ENCODE data around the gene TRIB2. TPM values are rescaled to one million over a fixed set of nuclear protein-coding genes. Genes with fewer than 3 reads are reported as not detected.

Gene TRIB2
- total and polyA plus RNA-seq, 2 donors (not counting 3 experiments of a cell fraction or from before 2014, with no cell fraction given), result 15.8 to 20.5 TPM

DNA sequence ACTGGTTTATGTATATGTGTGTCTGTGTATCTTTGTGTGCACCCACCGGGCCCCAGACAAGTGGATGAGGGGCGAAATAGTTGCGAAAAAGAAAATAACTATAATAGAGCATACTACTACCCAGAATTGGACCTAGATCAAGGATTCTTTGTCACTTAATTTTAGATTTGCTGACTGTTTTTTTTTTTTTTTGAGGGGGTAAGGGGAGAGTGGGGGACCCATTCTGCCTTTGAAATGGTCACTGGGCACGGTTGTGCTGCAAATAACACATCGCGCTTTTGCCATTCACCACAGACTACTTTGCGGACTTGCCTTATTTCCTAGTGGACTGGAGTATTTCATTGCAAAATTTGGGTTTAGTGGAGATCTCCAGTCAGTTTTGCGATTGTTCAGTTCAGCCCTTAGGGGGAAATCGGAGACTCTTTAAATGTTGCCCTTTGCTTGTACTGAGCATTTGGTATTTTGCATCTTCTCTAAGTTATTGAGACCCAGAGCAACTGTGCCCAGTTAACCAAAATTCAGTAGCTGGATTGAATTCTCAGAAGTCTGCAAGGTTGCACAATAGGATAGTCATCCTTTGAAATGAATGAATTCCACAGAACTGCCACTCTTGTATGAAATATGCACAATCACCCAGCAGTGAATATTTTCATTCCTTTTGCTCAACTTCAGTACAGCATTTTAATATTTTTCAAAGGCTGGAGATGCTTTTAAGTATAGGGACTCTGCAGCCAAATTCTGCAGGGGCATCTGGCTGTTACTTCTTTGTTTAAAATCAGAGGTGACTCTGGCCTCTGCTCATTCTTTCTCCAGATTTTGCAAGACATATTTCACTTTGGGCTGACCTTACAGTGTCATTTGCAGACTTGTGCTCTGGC, 2.9 kb downstream of the TRIB2 start:
- H2AFZ ChIP-seq (ENCODE audit: low read depth, low read length), result no peak overlapping the region
- no peaks in the 10 kb centered on the region for H3K27me3 ChIP-seq (ENCODE audit: control insufficient read depth in 2 of 2, insufficient read depth in 2 of 2, low read length in 2 of 2)
- dilution Hi-C loops (cut with MboI; ENCODE audit: extremely low pct_ligation_motif_present, low sequenced_read_pairs) (loop anchor here (25.0 kb wide), 1 partner anchor 157 kb away; no protein-coding TSS in a partner anchor), intact Hi-C loops (cut with micrococcal nuclease) (loop anchor here (1.0 to 5.0 kb wide), 7 partner anchors 39 to 712 kb away; no protein-coding TSS in a partner anchor)
- peak overlapping the region; percentile 78 for H3K4me2 ChIP-seq (ENCODE audit: insufficient read depth, low read length)
- FAIRE-seq (no peak), DNase-seq (ENCODE audit: low read depth, low spot score) (peak; percentile 30)
- peaks cover 0 to 2% of the 10 kb centered on the region in 2 experiments for H3K36me3 ChIP-seq (ENCODE audit: control insufficient read depth in 2 of 2, extremely low read depth in 1 of 2, insufficient read depth in 2 of 2, low read length in 2 of 2)
- ChIA-PET POLR2A (no interaction called here), CTCF (interaction anchor here (0.7 to 3.4 kb wide), 7 partner anchors 14 to 287 kb away, joined by 3 to 61 read pairs (median 4); no protein-coding TSS in a partner anchor)
- peak overlapping the region; percentile 95 for H3K9ac ChIP-seq (replicated peaks; ENCODE audit: extremely low read depth, insufficient read depth, low read length)
- H3K9me1 ChIP-seq (replicated peaks; ENCODE audit: control insufficient read depth, extremely low read depth, insufficient read depth, low read length), result no peaks in the 10 kb centered on the region
- H4K20me1 ChIP-seq (replicated peaks; ENCODE audit: control insufficient read depth, extremely low read depth, insufficient read depth, low read length), result no peaks in the 10 kb centered on the region
- no TSS peak for BruUV-seq (replicated peaks)
- H3K79me2 ChIP-seq (ENCODE audit: control insufficient read depth, insufficient read depth, low read length), result no peaks in the 10 kb centered on the region
- H3K27ac ChIP-seq (ENCODE audit: insufficient read depth, low read depth, low read length), result no peak overlapping the region
- H3K9me3 ChIP-seq (replicated peaks; ENCODE audit: control insufficient read depth, insufficient read depth, low read length), result no peaks in the 10 kb centered on the region
- H3K4me3 ChIP-seq (replicated peaks in 1 of 3; ENCODE audit: insufficient read depth in 1 of 3, low read depth in 1 of 3, low read length in 3 of 3), result peak overlapping the region; percentile 80 to 95 (median 82)
- TF ChIP-seq, protein P1, sequence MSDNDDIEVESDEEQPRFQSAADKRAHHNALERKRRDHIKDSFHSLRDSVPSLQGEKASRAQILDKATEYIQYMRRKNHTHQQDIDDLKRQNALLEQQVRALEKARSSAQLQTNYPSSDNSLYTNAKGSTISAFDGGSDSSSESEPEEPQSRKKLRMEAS (IDR thresholded peaks at IDR 0.05; ENCODE audit: insufficient read depth, insufficient read length), result no peak
- peaks cover 26% of the 10 kb centered on the region for H3K4me1 ChIP-seq (ENCODE audit: control insufficient read depth, extremely low read depth, insufficient read depth, low read length)

DNA sequence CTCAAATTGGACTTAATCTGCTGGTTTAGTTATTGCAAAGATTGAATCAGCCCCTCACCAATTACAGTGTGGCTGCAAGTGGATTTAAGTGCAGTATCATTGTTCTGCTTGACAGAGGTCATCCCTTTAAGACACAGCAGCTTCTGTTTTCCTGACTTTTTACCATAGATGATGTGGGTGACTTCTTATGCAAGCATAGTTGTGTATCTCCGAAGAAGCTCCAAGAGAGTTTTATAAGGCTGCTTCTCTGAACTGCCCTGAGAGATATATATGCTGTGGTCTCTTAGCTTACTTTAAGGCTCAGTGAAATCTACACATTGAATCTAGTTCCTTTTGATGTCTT, 3.5 kb downstream of the TRIB2 start:
- Histone ChIP-seq H3K9ac (replicated peaks; ENCODE audit: extremely low read depth, insufficient read depth, low read length) (no peak overlapping the region), H4K20me1 (replicated peaks; ENCODE audit: control insufficient read depth, extremely low read depth, insufficient read depth, low read length) (no peaks in the 10 kb centered on the region)

More for the DNA sequence above, 3.5 kb downstream of the TRIB2 start:
- Histone ChIP-seq H3K27ac (ENCODE audit: insufficient read depth, low read depth, low read length) (no peak overlapping the region), H2AFZ (ENCODE audit: low read depth, low read length) (no peak overlapping the region), H3K9me1 (replicated peaks; ENCODE audit: control insufficient read depth, extremely low read depth, insufficient read depth, low read length) (no peaks in the 10 kb centered on the region), H3K4me2 (ENCODE audit: insufficient read depth, low read length) (peak overlapping the region; percentile 78), H3K27me3 (ENCODE audit: control insufficient read depth in 2 of 2, insufficient read depth in 2 of 2, low read length in 2 of 2) (no peaks in the 10 kb centered on the region), H3K36me3 (ENCODE audit: control insufficient read depth in 2 of 2, extremely low read depth in 1 of 2, insufficient read depth in 2 of 2, low read length in 2 of 2) (peaks cover 0 to 6% of the 10 kb centered on the region in 2 experiments), H3K4me1 (ENCODE audit: control insufficient read depth, extremely low read depth, insufficient read depth, low read length) (peaks cover 20% of the 10 kb centered on the region), H3K9me3 (replicated peaks; ENCODE audit: control insufficient read depth, insufficient read depth, low read length) (no peaks in the 10 kb centered on the region), H3K79me2 (ENCODE audit: control insufficient read depth, insufficient read depth, low read length) (no peaks in the 10 kb centered on the region), H3K4me3 (replicated peaks in 1 of 3; ENCODE audit: insufficient read depth in 1 of 3, low read depth in 1 of 3, low read length in 3 of 3) (no peak overlapping the region)
- no peak for FAIRE-seq
- BruUV-seq (replicated peaks), result no TSS peak
- intact Hi-C loops (cut with micrococcal nuclease), result no loop called here
- TF ChIP-seq MYC (IDR thresholded peaks at IDR 0.05; ENCODE audit: low read depth, low read length) (no peak), POLR2A (IDR thresholded peaks at IDR 0.05; ENCODE audit: low read depth, low read length) (no peak), GATA2 (IDR thresholded peaks at IDR 0.05; ENCODE audit: insufficient read depth, insufficient read length, low read depth, low read length) (no peak), EZH2 (IDR thresholded peaks at IDR 0.05; ENCODE audit: borderline replicate concordance, low read depth, low read length, severe bottlenecking) (no peak), FOS (IDR thresholded peaks at IDR 0.05; ENCODE audit: borderline replicate concordance, insufficient read depth, low read length) (no peak), POLR2AphosphoS5 (IDR thresholded peaks at IDR 0.05; ENCODE audit: insufficient read depth, low read depth, low read length) (no peak), JUN (IDR thresholded peaks at IDR 0.05; ENCODE audit: borderline replicate concordance, insufficient read depth, insufficient read length, low read depth) (no peak)
- TF ChIP-seq, protein P2, sequence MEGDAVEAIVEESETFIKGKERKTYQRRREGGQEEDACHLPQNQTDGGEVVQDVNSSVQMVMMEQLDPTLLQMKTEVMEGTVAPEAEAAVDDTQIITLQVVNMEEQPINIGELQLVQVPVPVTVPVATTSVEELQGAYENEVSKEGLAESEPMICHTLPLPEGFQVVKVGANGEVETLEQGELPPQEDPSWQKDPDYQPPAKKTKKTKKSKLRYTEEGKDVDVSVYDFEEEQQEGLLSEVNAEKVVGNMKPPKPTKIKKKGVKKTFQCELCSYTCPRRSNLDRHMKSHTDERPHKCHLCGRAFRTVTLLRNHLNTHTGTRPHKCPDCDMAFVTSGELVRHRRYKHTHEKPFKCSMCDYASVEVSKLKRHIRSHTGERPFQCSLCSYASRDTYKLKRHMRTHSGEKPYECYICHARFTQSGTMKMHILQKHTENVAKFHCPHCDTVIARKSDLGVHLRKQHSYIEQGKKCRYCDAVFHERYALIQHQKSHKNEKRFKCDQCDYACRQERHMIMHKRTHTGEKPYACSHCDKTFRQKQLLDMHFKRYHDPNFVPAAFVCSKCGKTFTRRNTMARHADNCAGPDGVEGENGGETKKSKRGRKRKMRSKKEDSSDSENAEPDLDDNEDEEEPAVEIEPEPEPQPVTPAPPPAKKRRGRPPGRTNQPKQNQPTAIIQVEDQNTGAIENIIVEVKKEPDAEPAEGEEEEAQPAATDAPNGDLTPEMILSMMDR (IDR thresholded peaks at IDR 0.05; ENCODE audit: extremely low read depth in 1 of 2, insufficient read depth in 1 of 2, low read depth in 1 of 2, low read length in 2 of 2), result no peak
- TF ChIP-seq, protein P1 (IDR thresholded peaks at IDR 0.05; ENCODE audit: insufficient read depth, insufficient read length), result no peak
- CTCF ChIA-PET, result interaction anchor here (0.7 to 3.4 kb wide), 8 partner anchors 13 to 286 kb away, joined by 3 to 61 read pairs (median 4); no protein-coding TSS in a partner anchor
- DNase-seq (ENCODE audit: low read depth, low spot score), result peak; percentile 42
- POLR2A ChIA-PET, result no interaction called here
- dilution Hi-C loops (cut with MboI; ENCODE audit: extremely low pct_ligation_motif_present, low sequenced_read_pairs), result loop anchor here (25.0 kb wide), 1 partner anchor 158 kb away; no protein-coding TSS in a partner anchor
